IMR-90 (cell line): Measurements from ENCODE around the gene SCNN1B. TPM values are rescaled to one million over a fixed set of nuclear protein-coding genes. Genes with fewer than 3 reads are reported as not detected.

Experiments
- ATAC-seq: fragments of 200-7000 bp; cut with Tn5 transposase; 2 replicates; pipeline ENCODE4 v1.9.1; 2020; ENCODE audit warnings: low read depth, mild to moderate bottlenecking, moderate library complexity
- BruUV-seq: library from RNA; stranded (reverse); fragments of 400-500 nt; replicated peaks from 2 replicates; lab custom pipeline; 2021; lab: Mats Ljungman, UMichigan
- CTCF ChIA-PET: fragments of 300-600 bp; formaldehyde crosslinking; extraction: SDS; loops from one replicate; lab custom pipeline; 2021; ENCODE audit warnings: antibody characterized with exemption; lab: Yijun Ruan, JAX
- POLR2A ChIA-PET: fragments of 300-600 bp; sonication (Branson Sonifier 250); formaldehyde crosslinking; loops from one replicate; lab custom pipeline; 2022; ENCODE audit warnings: antibody characterized with exemption; ENCODE audit not compliant: unreplicated experiment; lab: Charles Lee
- DNase-seq: peaks from one replicate; pipeline ENCODE4 v3.0.0; 2013
- H2AFZ ChIP-seq: replicated peaks from 2 replicates; pipeline ENCODE3; 2013; ENCODE audit warnings: low read length, mild to moderate bottlenecking; ENCODE audit not compliant: poor library complexity
- H2AK5ac ChIP-seq: 2 replicates; pipeline ENCODE4 v1.6.1; 2013; ENCODE audit warnings: low read depth, low read length, inconsistent platforms
- H2AK9ac ChIP-seq: replicated peaks from 2 replicates; pipeline ENCODE3; 2013; ENCODE audit warnings: mild to moderate bottlenecking, low read depth, low read length, moderate library complexity; ENCODE audit not compliant: poor library complexity
- H2BK120ac ChIP-seq: 2 replicates; pipeline ENCODE4 v1.6.1; 2013; ENCODE audit warnings: low read depth, low read length, inconsistent platforms
- H2BK15ac ChIP-seq: 3 replicates; pipeline ENCODE4 v1.6.1; 2013; ENCODE audit warnings: low read depth, low read length, inconsistent platforms
- H2BK20ac ChIP-seq: 2 replicates; pipeline ENCODE4 v1.6.1; 2013; ENCODE audit warnings: low read depth, mild to moderate bottlenecking, inconsistent platforms, low read length, moderate library complexity
- H2BK5ac ChIP-seq: 2 replicates; pipeline ENCODE4 v1.6.1; 2013; ENCODE audit warnings: mild to moderate bottlenecking, low read depth, low read length, inconsistent platforms; ENCODE audit not compliant: poor library complexity, severe bottlenecking
- H3K14ac ChIP-seq: replicated peaks from 2 replicates; pipeline ENCODE4 v1.6.1; 2013; ENCODE audit warnings: low read depth, low read length, inconsistent platforms
- H3K18ac ChIP-seq: 2 replicates; pipeline ENCODE4 v1.6.1; 2013; ENCODE audit warnings: low read depth, low read length, control low read depth
- H3K23ac ChIP-seq: 2 replicates; pipeline ENCODE4 v1.6.1; 2013; ENCODE audit warnings: low read depth, low read length, inconsistent platforms
- H3K27ac ChIP-seq: 2 replicates; pipeline ENCODE4 v1.5.1; 2013; ENCODE audit warnings: mild to moderate bottlenecking, control low read depth, low read length; ENCODE audit not compliant: insufficient read depth
- H3K27me3 ChIP-seq: 2 replicates; pipeline ENCODE4 v1.6.1; 2013; ENCODE audit warnings: low read length; ENCODE audit not compliant: control insufficient read depth, insufficient read depth
- H3K36me3 ChIP-seq: 2 replicates; pipeline ENCODE4 v1.6.1; 2013; ENCODE audit warnings: low read length, mixed read lengths; ENCODE audit not compliant: control insufficient read depth, insufficient read depth
- H3K4ac ChIP-seq: 2 replicates; pipeline ENCODE4 v1.6.1; 2013; ENCODE audit warnings: low read depth, low read length, inconsistent platforms
- H3K4me1 ChIP-seq: 2 replicates; pipeline ENCODE4 v1.6.1; 2013; ENCODE audit warnings: low read length, mixed read lengths; ENCODE audit not compliant: control insufficient read depth, insufficient read depth
- H3K4me2 ChIP-seq: 2 replicates; pipeline ENCODE4 v1.6.1; 2013; ENCODE audit warnings: low read depth, mild to moderate bottlenecking, control low read depth, low read length, moderate library complexity
- H3K4me3 ChIP-seq: 2 replicates; pipeline ENCODE4 v1.5.1; 2013; ENCODE audit warnings: low read depth, mild to moderate bottlenecking, control low read depth, low read length, moderate library complexity; ENCODE audit not compliant: insufficient read depth
- H3K56ac ChIP-seq: 2 replicates; pipeline ENCODE4 v1.6.1; 2013; ENCODE audit warnings: low read length, inconsistent platforms; ENCODE audit not compliant: insufficient read depth; ENCODE audit errors: extremely low read depth
- H3K79me1 ChIP-seq, 2 experiments: 2 replicates each; pipeline ENCODE4 v1.6.1; 2013; ENCODE audit warnings: low read length in 2 of 2, inconsistent platforms in 1 of 2, low read depth in 1 of 2
- H3K9ac ChIP-seq: 2 replicates; pipeline ENCODE4 v1.6.1; 2013; ENCODE audit warnings: low read depth, low read length, control low read depth
- H3K9me1 ChIP-seq: 2 replicates; pipeline ENCODE4 v1.6.1; 2013; ENCODE audit warnings: low read length, inconsistent platforms; ENCODE audit not compliant: insufficient read depth
- H3K9me3 ChIP-seq: 2 replicates; pipeline ENCODE4 v1.6.1; 2013; ENCODE audit warnings: low read length; ENCODE audit not compliant: control insufficient read depth, insufficient read depth
- H4K20me1 ChIP-seq: 2 replicates; pipeline ENCODE4 v1.6.1; 2013; ENCODE audit warnings: low read length, inconsistent platforms; ENCODE audit not compliant: insufficient read depth
- H4K5ac ChIP-seq: 2 replicates; pipeline ENCODE4 v1.6.1; 2013; ENCODE audit warnings: mild to moderate bottlenecking, low read depth, low read length, control low read depth
- H4K8ac ChIP-seq, 2 experiments: 2 replicates each; pipeline ENCODE4 v1.6.1; 2013; ENCODE audit warnings: low read depth in 2 of 2, low read length in 2 of 2, control low read depth in 1 of 2, inconsistent platforms in 1 of 2
- H4K91ac ChIP-seq: 2 replicates; pipeline ENCODE4 v1.6.1; 2013; ENCODE audit warnings: low read depth, low read length, inconsistent platforms; ENCODE audit not compliant: insufficient read depth
- RAD21 ChIP-seq: IDR thresholded peaks from 2 replicates; pipeline ENCODE4 v1.6.1; 2012; ENCODE audit warnings: low read length, improper control_type of control experiment
- WGBS, 2 experiments: methylation state at CpG; one replicate each; pipeline versions ENCODE4 v1.1.5 to v1.1.7; 2013; ENCODE audit warnings: missing lambda C conversion rate in 2 of 2; ENCODE audit not compliant: insufficient read length in 1 of 2; ENCODE audit errors: extremely low coverage in 2 of 2; 5-methylcytosine and 5-hydroxymethylcytosine counted together
- dilution Hi-C: fragments of 300-500 bp; cut with HindIII; formaldehyde crosslinking; loops from one replicate; pipeline ENCODE4 v1.14.3; 2018; ENCODE audit warnings: low sequenced_read_pairs; ENCODE audit not compliant: unreplicated experiment
- in situ Hi-C: fragments of 300-500 bp; cut with MboI; formaldehyde crosslinking; loops from 3 replicates; pipeline ENCODE4 v1.14.3; 2019; ENCODE audit warnings: low sequenced_read_pairs, inconsistent platforms, mixed read lengths
- intact Hi-C: fragments of 100-400 bp; cut with micrococcal nuclease; formaldehyde crosslinking; loops from 2 replicates; pipeline ENCODE4 v1.10.0; 2022
- polyA plus RNA-seq, 3 experiments: library from polyadenylated mRNA; depleted of rRNA; stranded (reverse); fragments of >200 nt; gene quantifications; 2 replicates each; pipeline ENCODE4 v1.2.3, GENCODE V29; 2012; ENCODE audit warnings: low replicate concordance in 1 of 3
- total RNA-seq: library from RNA; depleted of rRNA; stranded (reverse); fragments of >200 nt; gene quantifications from 2 replicates; pipeline ENCODE4 v1.2.3, GENCODE V29; 2012
- TF ChIP-seq, protein P1 (sequence below): fragments of 150-350 bp; IDR thresholded peaks from 2 replicates; pipeline ENCODE4 v1.6.1; 2016; ENCODE audit warnings: low read depth, mild to moderate bottlenecking, low read length, moderate library complexity, borderline replicate concordance

SCNN1B gene
- total and polyA plus RNA-seq, 2 of the 4 experiments (the other 2 are of a cell fraction) = not detected

- no peak overlapping the region for H2AK5ac ChIP-seq
- H3K14ac ChIP-seq = no peak overlapping the region
- ATAC-seq = no peak
- no peak for DNase-seq
- WGBS, 2 experiments = 91% methylated on average over 7 of the region's 15 CpGs; no CpG with 5 or more reads in 1 of the 2 experiments
- no peaks in the 10 kb centered on the region for H3K4me1 ChIP-seq
- TF ChIP-seq RAD21 = no peak
- TF ChIP-seq, protein P1, sequence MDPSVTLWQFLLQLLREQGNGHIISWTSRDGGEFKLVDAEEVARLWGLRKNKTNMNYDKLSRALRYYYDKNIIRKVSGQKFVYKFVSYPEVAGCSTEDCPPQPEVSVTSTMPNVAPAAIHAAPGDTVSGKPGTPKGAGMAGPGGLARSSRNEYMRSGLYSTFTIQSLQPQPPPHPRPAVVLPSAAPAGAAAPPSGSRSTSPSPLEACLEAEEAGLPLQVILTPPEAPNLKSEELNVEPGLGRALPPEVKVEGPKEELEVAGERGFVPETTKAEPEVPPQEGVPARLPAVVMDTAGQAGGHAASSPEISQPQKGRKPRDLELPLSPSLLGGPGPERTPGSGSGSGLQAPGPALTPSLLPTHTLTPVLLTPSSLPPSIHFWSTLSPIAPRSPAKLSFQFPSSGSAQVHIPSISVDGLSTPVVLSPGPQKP = no peak
- H4K20me1 ChIP-seq = no peaks in the 10 kb centered on the region
- H4K91ac ChIP-seq = no peak overlapping the region
- no peak overlapping the region for H2BK20ac ChIP-seq
- no TSS peak for BruUV-seq
- H2AK9ac ChIP-seq = no peak overlapping the region
- dilution Hi-C loops = no loop called here
- H3K9me3 ChIP-seq = no peaks in the 10 kb centered on the region
- no peak overlapping the region for H4K5ac ChIP-seq
- intact Hi-C loops = no loop called here
- H2AFZ ChIP-seq = no peak overlapping the region
- CTCF ChIA-PET = no interaction called here
- H2BK120ac ChIP-seq = no peak overlapping the region
- no peak overlapping the region for H3K56ac ChIP-seq
- POLR2A ChIA-PET = no interaction called here
- no peak overlapping the region for H3K27ac ChIP-seq
- no peaks in the 10 kb centered on the region for H3K27me3 ChIP-seq
- no peaks in the 10 kb centered on the region for H3K9me1 ChIP-seq
- in situ Hi-C loops = no loop called here
- H3K23ac ChIP-seq = no peak overlapping the region
- no peak overlapping the region for H3K18ac ChIP-seq
- no peak overlapping the region for H2BK15ac ChIP-seq
- no peak overlapping the region for H4K8ac ChIP-seq
- H3K36me3 ChIP-seq = peaks cover 14% of the 10 kb centered on the region
- H3K4ac ChIP-seq = no peak overlapping the region
- H2BK5ac ChIP-seq = no peak overlapping the region
- no peak overlapping the region for H3K9ac ChIP-seq
- no peaks in the 10 kb centered on the region for H3K79me1 ChIP-seq
- H3K4me2 ChIP-seq = no peak overlapping the region
- no peak overlapping the region for H3K4me3 ChIP-seq
Observed at GRCh38 chr16:23385441-23385840, 83.3 kb downstream of the SCNN1B start.
